Stimulated activated CD4-positive, alpha-beta T cell treated with anti-CD3 and anti-CD28 coated beads, Interleukin-4, amount 100 ng/mL, for 4 hours (primary cell): ENCODE data around the gene SAMD1.

Experiments
- DNase-seq, 2 experiments: peaks; one replicate each; pipeline ENCODE4 v3.0.0-alpha.2; 2020

SAMD1 gene

GRCh38 chr19:14112809-14113385 lies 22.3 kb upstream of the SAMD1 start:
- DNase-seq, result no peak

- no peak for DNase-seq
These were observed 21.7 kb upstream of the SAMD1 start for GRCh38 chr19:14112051-14112808.

GRCh38 chr19:14111486-14111885 lies 20.9 kb upstream of the SAMD1 start:
- DNase-seq, result no peak

- no peak for DNase-seq
These were observed 20.1 kb upstream of the SAMD1 start for GRCh38 chr19:14110650-14111049.

- DNase-seq, result no peak
These were observed 17.3 kb upstream of the SAMD1 start for GRCh38 chr19:14107581-14108461.

GRCh38 chr19:14106840-14107239 lies 16.3 kb upstream of the SAMD1 start:
- no peak for DNase-seq

- no peak for DNase-seq
These were observed 15.1 kb upstream of the SAMD1 start for GRCh38 chr19:14105680-14106079.

GRCh38 chr19:14103310-14103709 lies 12.8 kb upstream of the SAMD1 start:
- DNase-seq, result no peak

GRCh38 chr19:14102756-14103155 lies 12.2 kb upstream of the SAMD1 start:
- no peak for DNase-seq

GRCh38 chr19:14102102-14102696 lies 11.6 kb upstream of the SAMD1 start:
- no peak for DNase-seq

- DNase-seq, result no peak
These were observed 10.5 kb upstream of the SAMD1 start for GRCh38 chr19:14101003-14101545.

- DNase-seq, result no peak
These were observed 7.1 kb upstream of the SAMD1 start for GRCh38 chr19:14097532-14098151.

GRCh38 chr19:14096272-14096992 lies 5.9 kb upstream of the SAMD1 start:
- no peak for DNase-seq

GRCh38 chr19:14094854-14095253 lies 4.3 kb upstream of the SAMD1 start:
- DNase-seq, result no peak

- DNase-seq, result no peak
These were observed 2.7 kb upstream of the SAMD1 start for GRCh38 chr19:14093117-14093823.

- peak in 1 of 2 experiments; percentile 49 for DNase-seq
These were observed 1.4 kb upstream of the SAMD1 start for GRCh38 chr19:14091813-14092462.

GRCh38 chr19:14091081-14091812 lies 696 bp upstream of the SAMD1 start:
- peak; percentile 50 for DNase-seq

GRCh38 chr19:14089662-14090508 lies 666 bp downstream of the SAMD1 start:
- peak; percentile 45 to 50 for DNase-seq

- peak in 1 of 2 experiments; percentile 22 for DNase-seq
These were observed 1.2 kb downstream of the SAMD1 start for GRCh38 chr19:14089412-14089661.
